ENCODE measurements around the gene KIF7.

DNA sequence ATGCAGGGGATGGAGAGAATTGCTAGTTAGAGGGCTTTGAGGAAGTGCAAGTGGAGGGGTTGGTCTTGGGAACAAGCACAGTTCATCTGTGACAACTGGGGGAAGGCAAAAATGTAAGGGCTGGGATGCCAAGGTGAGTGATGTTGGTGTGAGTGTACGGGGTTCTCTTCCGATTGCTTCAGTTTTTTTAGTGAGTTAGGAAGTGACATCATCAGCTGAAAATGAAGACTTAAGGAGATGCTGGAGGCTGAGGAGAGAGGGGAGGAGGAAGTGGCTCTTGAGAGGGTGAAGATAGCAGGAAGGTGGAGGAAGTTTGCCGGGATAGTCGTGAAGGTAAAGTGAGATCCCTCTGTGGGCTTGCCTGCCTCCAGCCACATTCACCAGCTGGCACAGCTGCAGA is 67.3 kb downstream of the KIF7 start:
- no peak for TF ChIP-seq EZH2 (IDR thresholded peaks at IDR 0.05; ENCODE audit: borderline replicate concordance, low read length)
- TF ChIP-seq, protein P1, sequence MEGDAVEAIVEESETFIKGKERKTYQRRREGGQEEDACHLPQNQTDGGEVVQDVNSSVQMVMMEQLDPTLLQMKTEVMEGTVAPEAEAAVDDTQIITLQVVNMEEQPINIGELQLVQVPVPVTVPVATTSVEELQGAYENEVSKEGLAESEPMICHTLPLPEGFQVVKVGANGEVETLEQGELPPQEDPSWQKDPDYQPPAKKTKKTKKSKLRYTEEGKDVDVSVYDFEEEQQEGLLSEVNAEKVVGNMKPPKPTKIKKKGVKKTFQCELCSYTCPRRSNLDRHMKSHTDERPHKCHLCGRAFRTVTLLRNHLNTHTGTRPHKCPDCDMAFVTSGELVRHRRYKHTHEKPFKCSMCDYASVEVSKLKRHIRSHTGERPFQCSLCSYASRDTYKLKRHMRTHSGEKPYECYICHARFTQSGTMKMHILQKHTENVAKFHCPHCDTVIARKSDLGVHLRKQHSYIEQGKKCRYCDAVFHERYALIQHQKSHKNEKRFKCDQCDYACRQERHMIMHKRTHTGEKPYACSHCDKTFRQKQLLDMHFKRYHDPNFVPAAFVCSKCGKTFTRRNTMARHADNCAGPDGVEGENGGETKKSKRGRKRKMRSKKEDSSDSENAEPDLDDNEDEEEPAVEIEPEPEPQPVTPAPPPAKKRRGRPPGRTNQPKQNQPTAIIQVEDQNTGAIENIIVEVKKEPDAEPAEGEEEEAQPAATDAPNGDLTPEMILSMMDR (IDR thresholded peaks at IDR 0.05; ENCODE audit: low read length): no peak

All from OCI-LY1 (cell line).